HG03575 (cell line): Measurements from ENCODE around the gene BCAS3.

ENCODE experiments used
- ATAC-seq: cut with Tn5 transposase; IDR thresholded peaks from one replicate; pipeline ENCODE4 v1.9.1; 2021; ENCODE audit not compliant: unreplicated experiment, insufficient number of reproducible peaks, low FRiP score; ENCODE audit errors: extremely low read depth

The BCAS3 gene

DNA sequence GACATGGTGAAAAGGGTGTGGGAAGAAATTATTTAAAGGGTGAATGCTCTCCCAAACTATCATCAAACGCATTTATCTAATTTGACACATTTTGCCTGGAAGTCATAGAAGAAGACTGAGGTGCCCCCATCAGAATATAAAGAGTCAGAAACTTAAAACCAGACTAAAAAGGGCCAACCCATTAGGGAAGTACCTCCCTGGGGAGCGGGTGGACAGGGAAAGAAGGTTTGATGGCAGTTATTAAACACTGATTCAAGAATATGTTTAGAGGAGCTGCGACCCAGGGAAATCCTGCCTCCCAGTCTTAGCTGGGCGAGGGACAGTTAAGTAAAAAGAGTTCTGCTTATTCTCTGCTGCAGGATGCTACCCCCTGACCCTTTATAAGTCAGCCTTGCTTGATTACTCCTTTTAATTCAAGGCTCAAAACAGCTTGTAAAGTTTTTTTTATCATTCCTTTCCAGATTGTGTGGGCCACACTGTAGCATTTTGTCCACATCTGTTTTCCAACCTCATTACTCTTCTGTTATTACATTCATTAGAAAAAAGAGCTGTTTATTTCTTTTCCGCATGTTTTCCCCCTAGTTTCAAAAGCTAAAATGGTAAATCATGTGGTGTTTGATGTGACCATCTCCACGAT is 583.5 kb downstream of the BCAS3 start:
- ATAC-seq = no peak

- no peak for ATAC-seq
These were observed 587.7 kb downstream of the BCAS3 start for GRCh38 chr17:61265397-61265796.

GRCh38 chr17:61267847-61268246 is 590.2 kb downstream of the BCAS3 start:
- ATAC-seq = no peak

GRCh38 chr17:61275395-61275794 is 597.7 kb downstream of the BCAS3 start:
- ATAC-seq = no peak

GRCh38 chr17:61276806-61277205 is 599.2 kb downstream of the BCAS3 start:
- ATAC-seq = no peak

DNA sequence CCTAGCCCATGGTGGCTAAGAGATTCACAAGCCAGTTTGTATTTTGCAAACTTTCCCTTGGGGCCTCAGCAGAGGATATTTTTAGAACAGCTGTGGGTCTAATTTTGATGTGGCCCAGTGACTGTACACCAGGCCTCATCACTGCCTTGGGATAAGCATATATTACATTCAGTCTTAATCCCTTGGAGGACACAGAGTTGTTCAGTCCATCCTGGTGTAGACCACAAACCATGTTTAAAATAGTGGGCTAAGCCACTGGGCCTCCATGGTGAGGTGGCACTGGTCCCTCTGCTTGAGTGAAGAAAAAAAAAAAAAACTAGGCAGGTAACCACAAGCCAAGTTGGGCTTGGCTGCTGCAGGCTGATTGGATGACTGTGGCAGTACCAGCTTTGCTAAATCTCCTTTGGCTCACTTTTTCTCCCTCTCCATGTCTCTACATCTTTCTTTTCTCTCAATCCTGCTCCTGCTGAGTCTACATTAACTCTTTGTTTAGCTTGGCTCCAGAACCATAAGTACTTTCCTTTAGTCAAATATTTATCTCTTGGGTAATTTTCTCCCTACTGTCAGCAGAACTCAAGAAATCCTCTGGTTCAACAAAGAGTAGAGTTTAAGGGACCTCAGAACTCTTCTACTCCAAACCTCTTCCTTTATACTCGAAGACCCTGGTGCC is 602.0 kb downstream of the BCAS3 start:
- no peak for ATAC-seq

DNA sequence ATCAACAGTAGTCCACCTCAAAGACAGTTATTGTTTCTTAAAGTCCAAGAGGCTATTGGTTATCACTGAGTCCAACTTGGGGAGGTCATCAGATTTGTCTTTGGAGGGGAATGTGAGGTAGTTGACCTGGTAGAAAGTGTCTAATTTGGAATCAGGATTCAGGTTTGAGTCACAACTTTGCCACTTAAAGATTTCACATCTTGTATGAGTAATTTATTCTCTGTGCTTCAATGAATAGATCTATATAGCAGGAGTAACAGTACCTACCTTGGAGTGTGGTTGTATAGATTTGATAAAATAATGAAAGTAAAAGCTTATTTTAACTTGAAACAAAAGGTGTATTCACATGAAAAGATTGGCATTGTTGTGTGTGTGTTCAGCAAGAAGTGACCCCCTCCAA is 602.7 kb downstream of the BCAS3 start:
- ATAC-seq = no peak

- no peak for ATAC-seq
These were observed 603.2 kb downstream of the BCAS3 start for GRCh38 chr17:61280851-61281250.

DNA sequence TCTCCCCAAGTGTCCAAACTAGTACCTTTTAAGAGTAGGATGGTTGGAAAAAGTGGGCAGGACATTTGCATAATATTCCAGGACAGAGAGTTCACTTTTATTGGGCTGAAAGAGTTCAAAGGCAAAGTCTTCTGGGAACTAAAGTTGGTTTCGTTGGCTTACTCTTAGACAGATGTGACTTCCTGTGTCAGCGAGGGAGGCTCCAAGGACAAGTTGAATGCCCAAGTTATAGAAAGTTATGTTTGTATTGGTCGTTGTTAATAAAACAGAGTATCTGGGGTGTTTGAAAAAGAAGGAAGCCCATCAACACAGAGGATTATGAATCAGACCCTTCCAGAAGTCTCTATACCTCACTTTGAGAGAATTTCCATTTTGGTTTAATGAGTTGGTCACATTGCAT is 604.7 kb downstream of the BCAS3 start:
- no peak for ATAC-seq

DNA sequence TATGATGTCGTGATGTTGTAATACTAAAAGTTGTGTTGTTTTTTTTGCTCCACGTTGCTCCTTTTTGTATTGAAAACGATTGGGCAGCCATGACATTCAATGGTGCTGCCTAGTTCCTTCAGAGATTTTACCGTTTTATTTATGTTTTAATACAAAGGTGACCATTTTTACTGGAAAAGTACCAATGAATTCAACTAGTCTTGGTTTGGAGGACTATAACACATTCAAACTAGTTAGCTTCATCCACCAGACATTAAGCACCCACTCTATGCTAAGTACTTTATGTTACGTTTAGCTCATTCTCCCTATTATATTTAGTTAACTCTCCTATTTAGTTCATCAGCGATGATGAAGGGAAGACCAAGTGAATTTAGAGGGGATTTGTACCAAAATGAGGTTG is 605.4 kb downstream of the BCAS3 start:
- no peak for ATAC-seq

GRCh38 chr17:61284174-61284573 is 606.5 kb downstream of the BCAS3 start:
- no peak for ATAC-seq

DNA sequence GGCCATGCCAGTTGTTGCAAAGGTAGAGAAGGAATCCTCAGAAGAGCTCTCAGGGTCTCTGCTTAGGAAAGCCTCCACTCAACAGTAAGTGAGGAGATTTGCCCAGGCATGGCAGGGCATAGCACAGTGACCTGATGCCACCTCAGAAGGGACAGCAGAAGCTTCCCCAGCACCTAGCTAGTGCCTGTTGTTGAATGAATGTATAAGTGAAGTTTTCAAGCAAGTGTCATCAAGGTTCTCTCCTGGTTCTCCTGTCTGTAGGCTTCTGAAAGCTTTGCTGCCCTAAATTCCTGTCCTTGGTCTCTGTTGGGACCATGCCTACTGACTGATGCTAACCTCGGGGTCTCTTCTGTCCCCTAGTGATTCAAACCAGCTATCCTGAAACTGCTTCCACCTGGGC is 607.1 kb downstream of the BCAS3 start:
- ATAC-seq = no peak

- no peak for ATAC-seq
These were observed 608.1 kb downstream of the BCAS3 start for GRCh38 chr17:61285526-61286320.

DNA sequence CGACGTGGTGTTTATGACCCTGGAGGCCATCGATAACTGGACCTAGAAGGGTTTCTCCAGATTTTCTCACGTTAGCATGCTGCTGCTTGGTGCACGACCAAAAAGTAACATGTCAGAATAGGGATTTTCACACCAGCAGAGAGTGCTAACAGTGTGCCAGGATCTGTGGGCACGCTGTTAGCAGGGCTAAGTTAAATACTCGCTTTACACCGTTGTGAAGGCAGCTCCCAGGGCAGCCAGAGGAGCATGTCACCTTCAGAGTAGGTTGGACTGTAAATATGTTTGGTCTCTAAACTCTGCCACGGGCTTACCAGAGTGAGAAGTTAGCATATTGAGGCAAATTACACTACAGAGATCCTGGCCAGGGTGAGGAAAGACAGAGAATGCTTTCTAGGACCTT is 608.8 kb downstream of the BCAS3 start:
- ATAC-seq = no peak

- ATAC-seq = no peak
These were observed 612.0 kb downstream of the BCAS3 start for GRCh38 chr17:61289408-61290385.

DNA sequence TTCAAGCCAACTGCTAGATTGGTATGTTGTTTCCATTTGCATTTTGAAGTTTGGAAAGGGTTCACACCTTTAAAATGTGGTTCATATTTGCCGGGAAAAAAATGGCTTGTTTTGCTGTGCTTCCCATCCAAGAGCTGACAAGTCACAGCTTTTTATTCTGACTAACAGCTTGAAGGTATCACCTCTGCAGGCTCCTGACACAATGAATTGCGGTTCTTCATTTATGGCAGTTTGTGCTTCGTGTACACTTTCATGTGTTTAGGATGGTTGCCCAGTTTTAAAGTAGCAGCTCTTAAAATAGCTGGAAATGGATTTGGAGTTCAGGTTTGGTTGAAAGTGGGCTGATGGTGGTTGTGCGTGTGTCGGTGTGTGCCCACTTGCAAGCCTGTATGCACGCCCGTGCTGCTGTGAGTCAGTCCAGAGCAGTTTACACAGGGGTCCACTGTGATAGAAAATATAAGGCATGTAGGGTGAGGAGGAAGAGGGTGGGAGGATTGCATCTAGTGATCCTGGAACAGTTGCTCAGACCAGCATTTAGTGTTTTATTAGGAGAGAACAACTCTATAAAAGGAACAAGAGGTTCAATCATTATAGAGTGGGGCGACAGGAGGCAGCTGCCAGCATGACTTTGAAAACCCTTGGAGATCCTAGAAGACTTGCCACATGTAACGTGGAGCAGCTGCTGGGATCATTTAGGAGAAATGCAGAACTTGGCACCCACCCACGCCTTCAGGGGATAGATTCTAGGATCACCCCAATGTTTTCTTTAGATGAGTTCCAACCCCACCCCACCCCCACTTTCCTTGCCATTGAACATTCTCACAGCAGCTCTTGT is 614.0 kb downstream of the BCAS3 start:
- ATAC-seq = no peak

- no peak for ATAC-seq
These were observed 616.6 kb downstream of the BCAS3 start for GRCh38 chr17:61294286-61294685.

- no peak for ATAC-seq
These were observed 617.1 kb downstream of the BCAS3 start for GRCh38 chr17:61294777-61295176.
